ENCODE measurements around the gene LRRC55. TPM values are rescaled to one million over a fixed set of nuclear protein-coding genes. Genes with fewer than 3 reads are reported as not detected.

LRRC55 gene
- total RNA-seq, 4 donors from 2014 or later: not detected

DNA sequence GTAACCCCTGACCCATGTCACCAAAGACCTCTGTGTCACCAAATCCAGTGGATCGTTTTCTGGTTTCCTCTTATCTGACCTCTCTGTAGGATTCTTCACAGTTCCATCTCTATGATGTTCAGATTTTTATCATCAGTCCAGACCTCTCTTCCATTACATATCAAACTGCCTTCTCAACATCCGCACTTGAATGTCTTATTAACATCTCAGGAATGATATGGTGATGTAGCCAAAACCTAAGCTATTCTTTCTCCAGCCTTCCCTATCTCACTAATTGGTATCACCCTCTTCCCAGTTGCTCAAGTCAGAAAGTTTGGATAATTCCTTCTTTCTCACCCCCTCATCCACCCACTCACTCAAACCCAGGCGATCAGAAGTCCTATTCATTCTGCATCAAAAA lies 41.8 kb downstream of the LRRC55 start:
- DNase-seq (ENCODE audit: low spot score) (no peak), ATAC-seq (ENCODE audit: low FRiP score) (no peak)
- TF ChIP-seq, protein P1, sequence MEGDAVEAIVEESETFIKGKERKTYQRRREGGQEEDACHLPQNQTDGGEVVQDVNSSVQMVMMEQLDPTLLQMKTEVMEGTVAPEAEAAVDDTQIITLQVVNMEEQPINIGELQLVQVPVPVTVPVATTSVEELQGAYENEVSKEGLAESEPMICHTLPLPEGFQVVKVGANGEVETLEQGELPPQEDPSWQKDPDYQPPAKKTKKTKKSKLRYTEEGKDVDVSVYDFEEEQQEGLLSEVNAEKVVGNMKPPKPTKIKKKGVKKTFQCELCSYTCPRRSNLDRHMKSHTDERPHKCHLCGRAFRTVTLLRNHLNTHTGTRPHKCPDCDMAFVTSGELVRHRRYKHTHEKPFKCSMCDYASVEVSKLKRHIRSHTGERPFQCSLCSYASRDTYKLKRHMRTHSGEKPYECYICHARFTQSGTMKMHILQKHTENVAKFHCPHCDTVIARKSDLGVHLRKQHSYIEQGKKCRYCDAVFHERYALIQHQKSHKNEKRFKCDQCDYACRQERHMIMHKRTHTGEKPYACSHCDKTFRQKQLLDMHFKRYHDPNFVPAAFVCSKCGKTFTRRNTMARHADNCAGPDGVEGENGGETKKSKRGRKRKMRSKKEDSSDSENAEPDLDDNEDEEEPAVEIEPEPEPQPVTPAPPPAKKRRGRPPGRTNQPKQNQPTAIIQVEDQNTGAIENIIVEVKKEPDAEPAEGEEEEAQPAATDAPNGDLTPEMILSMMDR (IDR thresholded peaks at IDR 0.05): no peak

DNA sequence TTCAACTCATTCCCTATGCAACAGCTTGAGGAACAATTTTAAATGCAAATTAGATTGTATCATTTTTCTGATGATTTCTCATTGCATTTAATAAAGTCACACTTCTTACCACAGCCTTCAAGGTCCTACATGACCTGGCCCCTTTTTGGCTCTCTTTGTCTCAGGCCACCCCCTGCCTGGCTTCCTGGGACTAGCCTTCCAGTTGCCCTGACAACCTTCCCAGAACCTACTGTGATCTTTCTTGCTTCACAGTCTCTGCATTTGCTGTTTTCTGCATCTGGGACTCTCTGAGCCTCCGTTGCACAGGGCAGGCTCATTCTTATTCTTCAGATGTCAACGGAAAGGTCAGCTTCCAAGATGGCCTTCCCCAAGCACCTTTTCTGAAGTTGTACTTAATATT lies 42.4 kb downstream of the LRRC55 start:
- TF ChIP-seq, protein P1 (IDR thresholded peaks at IDR 0.05): no peak
- DNase-seq (ENCODE audit: low spot score) (no peak), ATAC-seq (ENCODE audit: low FRiP score) (no peak)

DNA sequence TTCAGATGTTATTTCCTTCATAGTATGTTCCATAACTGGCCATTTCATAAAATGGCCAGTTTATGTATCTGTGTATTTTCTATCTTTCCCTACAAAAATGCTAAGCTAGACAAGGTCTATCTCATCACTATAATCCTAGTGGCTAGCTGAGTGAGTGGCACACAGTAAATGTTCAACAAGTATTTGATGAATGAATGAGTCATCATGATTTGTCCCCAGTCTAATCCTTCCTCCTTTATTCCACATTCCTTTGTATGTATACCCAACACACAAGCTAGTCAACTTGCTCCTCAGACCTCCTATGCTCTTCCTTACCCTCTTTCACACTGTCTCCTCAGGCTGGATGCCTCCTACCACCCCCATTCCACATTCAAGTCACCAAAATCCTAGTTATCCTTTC lies 42.8 kb downstream of the LRRC55 start:
- DNase-seq (ENCODE audit: low spot score): no peak
- TF ChIP-seq, protein P1 (IDR thresholded peaks at IDR 0.05): no peak
- no peak for ATAC-seq (ENCODE audit: low FRiP score)

DNA sequence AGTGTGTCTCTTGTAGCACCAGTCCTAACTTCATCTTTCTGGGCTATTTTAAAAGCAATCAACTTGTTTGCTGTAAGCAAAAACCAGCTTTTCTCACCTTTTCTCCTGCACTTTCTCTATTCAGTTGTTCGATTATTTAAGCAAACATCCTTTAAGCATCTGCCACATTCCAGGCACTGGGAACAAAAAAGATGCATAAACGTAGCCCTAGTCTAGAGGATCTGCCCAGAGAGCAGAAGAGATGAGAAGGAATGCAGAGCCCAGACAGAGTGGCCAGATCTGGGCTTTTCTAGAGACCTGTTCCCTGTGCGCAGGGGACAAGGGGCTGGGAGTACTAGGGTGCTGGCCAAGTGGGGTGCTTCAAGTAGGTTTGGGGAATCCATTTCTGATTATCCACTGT lies 46.8 kb downstream of the LRRC55 start:
- DNase-seq (ENCODE audit: low spot score): no peak

DNA sequence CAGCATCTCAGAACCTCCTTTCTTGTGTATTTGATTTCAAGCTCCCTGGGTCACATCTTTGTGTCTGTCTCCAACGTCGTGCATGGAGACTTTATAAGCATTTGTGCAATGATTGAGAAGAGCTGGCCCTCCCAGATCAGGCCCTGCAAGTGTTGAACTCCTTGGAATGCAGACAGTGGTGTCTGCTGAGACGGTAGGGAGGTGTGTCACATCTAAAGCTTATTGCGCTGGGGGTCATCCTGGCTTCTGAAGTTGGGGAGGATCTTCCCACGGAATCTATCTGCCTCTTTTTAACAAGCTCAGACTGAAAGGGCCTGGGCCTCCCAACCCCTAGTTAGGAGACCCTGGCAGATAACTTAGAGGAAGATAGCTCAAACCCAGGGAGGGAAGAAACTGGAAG lies 48.6 kb downstream of the LRRC55 start:
- ATAC-seq (ENCODE audit: low FRiP score) (no peak), DNase-seq (ENCODE audit: low spot score) (no peak)
- TF ChIP-seq, protein P1 (IDR thresholded peaks at IDR 0.05): no peak

More for the DNA sequence above, 46.8 kb downstream of the LRRC55 start:
- TF ChIP-seq, protein P1 (IDR thresholded peaks at IDR 0.05): no peak
- no peak for ATAC-seq (ENCODE audit: low FRiP score)

DNA sequence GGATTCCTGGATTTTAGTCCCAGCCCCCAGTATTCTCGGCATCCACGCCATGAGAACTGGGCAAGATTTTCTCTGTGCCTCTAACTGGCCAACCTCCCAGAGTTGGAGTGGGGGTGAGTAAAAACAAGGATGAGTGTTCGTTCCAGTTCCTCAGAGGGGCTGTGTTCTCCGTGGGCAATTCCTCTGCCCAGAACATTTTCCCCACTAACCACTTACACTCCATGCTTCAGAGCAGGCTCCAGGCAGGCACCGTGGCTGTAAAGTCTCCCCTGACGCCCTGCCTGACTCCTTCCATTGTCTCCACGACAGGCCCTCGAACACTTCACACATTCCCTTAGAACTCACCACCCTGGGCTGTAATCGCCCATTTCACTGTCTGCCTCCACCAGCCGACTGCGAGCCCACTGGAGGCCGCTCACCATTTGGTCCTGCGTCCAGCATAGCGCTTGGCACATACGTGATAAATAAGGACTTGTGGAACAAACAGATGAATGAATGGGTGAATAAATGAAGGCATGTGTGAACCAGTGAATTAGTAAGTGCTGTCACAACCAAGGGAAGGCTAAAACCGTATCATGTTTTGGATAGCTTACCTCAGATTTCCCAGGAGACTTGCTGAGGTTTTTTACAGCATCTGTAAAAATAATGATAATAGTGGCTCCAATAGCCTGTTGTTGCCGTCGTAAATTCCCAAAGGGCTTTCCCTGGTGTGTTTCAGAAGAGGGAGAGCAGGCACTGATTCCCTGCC lies 49.2 kb downstream of the LRRC55 start:
- ATAC-seq (ENCODE audit: low FRiP score) (no peak), DNase-seq (ENCODE audit: low spot score) (no peak)
- TF ChIP-seq, protein P1 (IDR thresholded peaks at IDR 0.05): no peak
